Thyroid gland (tissue), 4 donors: ENCODE measurements around the gene ARNT2. TPM values are rescaled to one million over a fixed set of nuclear protein-coding genes. Genes with fewer than 3 reads are reported as not detected.

Source experiments
- DNase-seq, 2 donors: peaks; one replicate each; pipeline ENCODE4 v3.0.0-alpha.2; 2019
- H3K27ac ChIP-seq, 3 donors: fragments of 200-600 bp; sonication (generic); 1 replicate in 2 of 3; 2 replicates in 1 of 3; pipeline ENCODE4 v1.5.1; 2016 to 2019; ENCODE audit warnings: mild to moderate bottlenecking in 1 of 3, moderate library complexity in 1 of 3
- H3K27me3 ChIP-seq: fragments of 200-600 bp; sonication (generic); one replicate; pipeline ENCODE4 v1.5.1; 2019
- H3K36me3 ChIP-seq, 2 donors: fragments of 200-600 bp; sonication (generic); one replicate each; pipeline ENCODE4 v1.5.1; 2016 to 2019
- H3K4me1 ChIP-seq, 2 donors: fragments of 200-600 bp; sonication (generic); one replicate each; pipeline ENCODE4 v1.5.1; 2017 to 2019
- H3K4me3 ChIP-seq, 3 donors: fragments of 200-600 bp; sonication (generic); replicated peaks in 1 of 3; 1 replicate in 2 of 3; 2 replicates in 1 of 3; pipeline ENCODE4 v1.5.1; 2016; ENCODE audit warnings: mild to moderate bottlenecking in 1 of 3
- H3K9me3 ChIP-seq: fragments of 200-600 bp; sonication (generic); one replicate; pipeline ENCODE4 v1.5.1; 2017
- POLR2A ChIP-seq, 2 donors: fragments of 450-650 bp; IDR thresholded peaks; one replicate each; pipeline ENCODE4 v1.6.1; 2017; ENCODE audit warnings: antibody characterized with exemption in 2 of 2, mild to moderate bottlenecking in 2 of 2, moderate library complexity in 1 of 2
- WGBS, 2 donors: methylation state at CpG; one replicate each; pipeline ENCODE4 v1.1.5; 2017; 5-methylcytosine and 5-hydroxymethylcytosine counted together
- intact Hi-C: fragments of 100-400 bp; cut with DNase I; formaldehyde crosslinking; loops from one replicate; pipeline ENCODE4 v1.15.1; 2023
- total RNA-seq, 4 donors: library from RNA; depleted of rRNA; stranded (reverse); fragments of >200 nt; gene quantifications; one replicate each; pipeline ENCODE4 v1.2.3, GENCODE V29; 2016
- TF ChIP-seq, protein P1 (sequence below), 6 experiments: fragments of 200-600 bp in 3 of 6; fragments of 450-650 bp in 3 of 6; sonication (generic) in 3 of 6; IDR thresholded peaks; one replicate each; pipeline ENCODE4 v1.5.1; 2016 to 2019; ENCODE audit warnings: antibody characterized with exemption in 6 of 6, mild to moderate bottlenecking in 2 of 6, inconsistent platforms in 1 of 6, moderate library complexity in 1 of 6

The ARNT2 gene
- total RNA-seq, 4 donors from 2014 or later: 9.4 to 19.1 (median 13.8) TPM

DNA sequence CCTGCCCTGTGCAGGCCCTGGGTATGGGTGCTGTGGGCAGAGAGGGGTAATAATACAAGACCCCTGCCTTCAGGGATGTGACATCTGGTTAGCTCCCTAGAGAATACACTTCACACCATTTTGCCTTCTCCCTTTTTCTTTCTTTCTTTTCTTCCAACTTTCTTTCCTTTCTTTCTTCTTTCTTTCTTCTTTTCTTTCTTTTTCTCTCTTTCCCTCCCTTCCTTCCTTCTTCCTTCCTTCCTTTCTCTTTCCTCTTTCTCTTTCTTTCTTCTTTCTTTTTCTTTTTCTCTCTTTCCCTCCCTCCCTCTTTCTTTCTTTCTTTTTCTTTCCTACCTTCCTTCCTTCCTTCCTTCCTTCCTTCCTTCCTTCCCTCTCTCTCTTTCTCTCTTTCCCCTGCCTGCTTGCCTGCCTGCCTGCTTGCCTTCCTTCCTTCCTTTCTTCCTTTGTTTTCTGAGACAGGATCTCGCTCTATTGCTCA is 222.5 kb downstream of the ARNT2 start:
- no peaks in the 10 kb centered on the region for H3K9me3 ChIP-seq
- H3K27ac ChIP-seq: no peak overlapping the region
- intact Hi-C loops: loop anchor here (10.0 kb wide), 1 partner anchor 148 kb away; the partner anchor contains the start of gene CEMIP
- H3K36me3 ChIP-seq: no peaks in the 10 kb centered on the region
- no peaks in the 10 kb centered on the region for H3K4me1 ChIP-seq
- H3K27me3 ChIP-seq: no peaks in the 10 kb centered on the region
- DNase-seq: no peak
- no peak overlapping the region for H3K4me3 ChIP-seq
- TF ChIP-seq, protein P1, sequence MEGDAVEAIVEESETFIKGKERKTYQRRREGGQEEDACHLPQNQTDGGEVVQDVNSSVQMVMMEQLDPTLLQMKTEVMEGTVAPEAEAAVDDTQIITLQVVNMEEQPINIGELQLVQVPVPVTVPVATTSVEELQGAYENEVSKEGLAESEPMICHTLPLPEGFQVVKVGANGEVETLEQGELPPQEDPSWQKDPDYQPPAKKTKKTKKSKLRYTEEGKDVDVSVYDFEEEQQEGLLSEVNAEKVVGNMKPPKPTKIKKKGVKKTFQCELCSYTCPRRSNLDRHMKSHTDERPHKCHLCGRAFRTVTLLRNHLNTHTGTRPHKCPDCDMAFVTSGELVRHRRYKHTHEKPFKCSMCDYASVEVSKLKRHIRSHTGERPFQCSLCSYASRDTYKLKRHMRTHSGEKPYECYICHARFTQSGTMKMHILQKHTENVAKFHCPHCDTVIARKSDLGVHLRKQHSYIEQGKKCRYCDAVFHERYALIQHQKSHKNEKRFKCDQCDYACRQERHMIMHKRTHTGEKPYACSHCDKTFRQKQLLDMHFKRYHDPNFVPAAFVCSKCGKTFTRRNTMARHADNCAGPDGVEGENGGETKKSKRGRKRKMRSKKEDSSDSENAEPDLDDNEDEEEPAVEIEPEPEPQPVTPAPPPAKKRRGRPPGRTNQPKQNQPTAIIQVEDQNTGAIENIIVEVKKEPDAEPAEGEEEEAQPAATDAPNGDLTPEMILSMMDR (IDR thresholded peaks at IDR 0.05): no peak
- no peak for TF ChIP-seq POLR2A (IDR thresholded peaks at IDR 0.05)
- 89 to 97% methylated on average over 1 of the region's 1 CpG for WGBS, 2 donors

DNA sequence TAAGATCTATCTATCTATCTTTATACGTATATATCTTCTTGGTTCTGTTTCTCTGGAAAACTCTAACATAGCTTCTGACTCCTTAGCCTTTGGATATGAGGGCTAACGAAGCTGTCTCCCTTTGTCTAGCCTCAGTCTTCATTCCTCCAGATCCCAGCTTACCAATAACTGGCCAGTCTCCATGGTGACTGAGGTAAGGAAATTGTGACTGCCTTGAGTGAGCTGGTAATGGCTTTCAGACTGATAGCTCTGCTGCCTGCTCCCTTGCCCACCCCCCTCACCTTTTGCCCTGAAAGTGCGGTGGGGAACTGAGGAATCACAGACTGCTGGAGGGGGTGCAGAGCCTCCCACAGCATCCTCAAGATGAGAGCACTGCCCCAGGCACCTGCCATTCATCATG is 225.2 kb downstream of the ARNT2 start:
- TF ChIP-seq, protein P1 (IDR thresholded peaks at IDR 0.05): no peak
- TF ChIP-seq POLR2A (IDR thresholded peaks at IDR 0.05): no peak
- intact Hi-C loops: loop anchor here (10.0 kb wide), 1 partner anchor 145 kb away; the partner anchor contains the start of gene CEMIP
- WGBS, 2 donors: 94 to 97% methylated on average over 3 of the region's 3 CpGs
- Histone ChIP-seq H3K27me3 (no peaks in the 10 kb centered on the region), H3K4me3 (no peak overlapping the region), H3K4me1 (no peaks in the 10 kb centered on the region), H3K9me3 (no peaks in the 10 kb centered on the region), H3K27ac (no peak overlapping the region), H3K36me3 (no peaks in the 10 kb centered on the region)
- DNase-seq: no peak

DNA sequence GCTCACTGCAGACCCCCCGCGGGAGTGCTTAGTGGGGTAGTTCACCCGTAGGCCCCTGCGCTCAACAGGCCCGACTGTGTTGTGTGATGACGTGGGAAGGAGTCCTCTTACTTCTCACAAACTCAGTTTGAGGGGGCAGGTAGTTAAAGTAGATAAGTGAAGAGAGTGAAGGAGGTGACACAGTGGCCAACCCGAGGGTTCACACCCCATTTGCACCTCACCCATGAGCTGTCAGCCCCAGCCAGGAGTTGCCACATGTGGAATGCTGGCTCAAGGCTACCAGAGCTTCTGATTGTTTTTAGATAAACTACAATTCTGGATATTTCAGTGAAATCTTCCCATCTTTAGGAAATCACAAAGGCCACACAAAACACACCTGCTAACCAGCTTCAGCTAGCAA is 226.8 kb downstream of the ARNT2 start:
- Histone ChIP-seq H3K27me3 (no peaks in the 10 kb centered on the region), H3K9me3 (no peaks in the 10 kb centered on the region), H3K4me1 (no peaks in the 10 kb centered on the region), H3K36me3 (no peaks in the 10 kb centered on the region), H3K27ac (no peak overlapping the region), H3K4me3 (no peak overlapping the region)
- WGBS, 2 donors: 88 to 91% methylated on average over 7 of the region's 7 CpGs
- TF ChIP-seq, protein P1 (IDR thresholded peaks at IDR 0.05): no peak
- no peak for TF ChIP-seq POLR2A (IDR thresholded peaks at IDR 0.05)
- intact Hi-C loops: no loop called here
- no peak for DNase-seq

DNA sequence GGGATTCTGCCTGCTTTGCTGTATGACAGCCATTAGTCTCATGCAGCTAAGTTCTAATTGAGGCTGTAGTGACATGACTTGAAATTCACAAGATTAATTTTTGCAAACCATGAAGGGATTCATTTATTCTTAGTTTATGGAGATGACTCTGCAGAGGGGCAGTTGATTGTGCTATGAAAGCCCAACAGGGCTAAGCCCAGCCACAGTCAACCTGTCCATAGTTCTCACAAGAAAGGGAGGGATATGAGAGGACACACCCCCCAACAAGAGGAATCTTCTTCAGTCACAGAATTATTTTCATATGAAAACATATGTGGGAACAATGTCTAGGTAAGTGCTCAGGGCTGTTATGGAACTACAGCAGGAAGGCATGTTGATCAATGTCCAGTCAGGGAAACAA is 229.0 kb downstream of the ARNT2 start:
- no peak overlapping the region for H3K27ac ChIP-seq
- no peaks in the 10 kb centered on the region for H3K9me3 ChIP-seq
- no peak overlapping the region for H3K4me3 ChIP-seq
- no peaks in the 10 kb centered on the region for H3K27me3 ChIP-seq
- no peaks in the 10 kb centered on the region for H3K36me3 ChIP-seq
- intact Hi-C loops: no loop called here
- TF ChIP-seq POLR2A (IDR thresholded peaks at IDR 0.05): no peak
- TF ChIP-seq, protein P1 (IDR thresholded peaks at IDR 0.05): no peak
- no peaks in the 10 kb centered on the region for H3K4me1 ChIP-seq
- DNase-seq: no peak

DNA sequence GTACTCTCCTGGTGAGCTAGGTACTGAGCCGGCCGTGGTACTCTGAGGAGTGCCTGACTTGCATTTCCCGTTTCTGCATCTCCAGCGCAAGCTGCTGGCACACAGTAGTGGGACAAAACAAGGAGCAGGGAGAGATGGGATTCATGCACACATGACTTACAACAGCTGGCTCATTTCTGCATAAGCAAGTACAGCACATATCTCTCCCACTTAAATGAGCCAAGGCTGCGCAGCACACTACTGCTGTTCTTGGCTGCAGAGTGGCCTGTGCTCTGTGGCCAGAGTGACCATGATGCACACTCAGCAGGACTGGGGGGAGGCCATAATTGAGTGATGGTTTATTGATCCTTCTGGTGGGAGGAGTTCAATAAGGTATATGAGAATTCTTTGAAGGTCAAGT is 231.8 kb downstream of the ARNT2 start:
- WGBS, 2 donors: 84 to 91% methylated on average over 5 of the region's 5 CpGs
- Histone ChIP-seq H3K4me3 (no peak overlapping the region), H3K9me3 (no peaks in the 10 kb centered on the region), H3K27ac (no peak overlapping the region), H3K4me1 (no peaks in the 10 kb centered on the region), H3K36me3 (no peaks in the 10 kb centered on the region), H3K27me3 (no peaks in the 10 kb centered on the region)
- no peak for TF ChIP-seq POLR2A (IDR thresholded peaks at IDR 0.05)
- TF ChIP-seq, protein P1 (IDR thresholded peaks at IDR 0.05): no peak
- DNase-seq: no peak
- intact Hi-C loops: no loop called here
